Cardiac septum (tissue), 1 donor: ENCODE results near the gene LOC101059915.
A peak's percentile ranks its signal among the peaks of the same experiment; 100 is the strongest.
"Not testable (repeated sequence)": the region's sequence is repeated elsewhere in the genome, so short reads cannot be mapped to it uniquely, and the experiment has no call there.

ENCODE experiments used
- DNase-seq: peaks from one replicate; pipeline ENCODE4 v3.0.0-alpha.2; 2020; ENCODE audit warnings: low spot score
- intact Hi-C: fragments of 100-400 bp; cut with DNase I; formaldehyde crosslinking; loops from one replicate; pipeline ENCODE4 v1.14.0; 2022
- donor health status: DM: no; HTN: no; CAD: no.

Gene LOC101059915

DNA sequence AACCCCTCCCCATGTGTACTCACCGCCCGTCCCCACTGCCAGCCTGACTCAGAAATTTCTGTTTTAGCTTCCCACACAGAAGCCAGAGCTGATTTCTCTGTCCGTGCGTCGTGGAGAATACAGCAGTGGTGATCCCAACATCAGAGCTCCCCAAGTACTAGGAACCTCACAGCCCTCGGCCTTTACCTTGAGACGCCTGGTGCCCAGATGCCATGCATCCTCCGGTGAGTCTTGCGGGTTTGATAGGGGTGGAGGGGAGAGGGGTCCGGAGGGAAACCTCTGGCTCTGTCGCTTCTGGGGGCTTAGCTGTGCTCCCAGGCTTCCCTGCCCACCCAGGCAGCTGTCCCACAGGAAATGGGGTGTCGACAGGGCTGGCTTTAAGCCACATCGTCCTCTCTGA lies 2.1 kb downstream of the LOC101059915 start:
- intact Hi-C loops, result no loop called here
- DNase-seq, result peak; percentile 69

DNA sequence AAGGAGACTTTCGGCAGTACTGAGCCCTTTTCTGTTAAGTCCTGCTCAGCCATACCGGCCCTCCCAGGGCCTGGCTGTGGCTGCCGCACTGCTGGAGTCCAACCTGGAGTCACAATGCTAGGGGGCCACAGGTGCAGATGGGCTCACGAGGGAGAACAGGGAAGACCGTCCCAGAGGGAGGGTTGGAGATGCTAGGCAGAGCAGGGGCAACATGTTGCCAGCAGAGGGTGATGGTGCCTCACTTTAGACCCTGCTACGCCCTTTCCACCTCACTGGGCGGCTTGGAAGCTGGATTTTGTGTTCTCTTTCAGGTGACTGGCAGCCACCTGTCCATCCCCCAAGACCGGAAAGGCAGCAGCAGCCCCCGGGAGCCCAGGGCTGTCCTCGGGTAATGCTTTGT lies 2.6 kb downstream of the LOC101059915 start:
- intact Hi-C loops, DNase-seq: not testable (repeated sequence)

DNA sequence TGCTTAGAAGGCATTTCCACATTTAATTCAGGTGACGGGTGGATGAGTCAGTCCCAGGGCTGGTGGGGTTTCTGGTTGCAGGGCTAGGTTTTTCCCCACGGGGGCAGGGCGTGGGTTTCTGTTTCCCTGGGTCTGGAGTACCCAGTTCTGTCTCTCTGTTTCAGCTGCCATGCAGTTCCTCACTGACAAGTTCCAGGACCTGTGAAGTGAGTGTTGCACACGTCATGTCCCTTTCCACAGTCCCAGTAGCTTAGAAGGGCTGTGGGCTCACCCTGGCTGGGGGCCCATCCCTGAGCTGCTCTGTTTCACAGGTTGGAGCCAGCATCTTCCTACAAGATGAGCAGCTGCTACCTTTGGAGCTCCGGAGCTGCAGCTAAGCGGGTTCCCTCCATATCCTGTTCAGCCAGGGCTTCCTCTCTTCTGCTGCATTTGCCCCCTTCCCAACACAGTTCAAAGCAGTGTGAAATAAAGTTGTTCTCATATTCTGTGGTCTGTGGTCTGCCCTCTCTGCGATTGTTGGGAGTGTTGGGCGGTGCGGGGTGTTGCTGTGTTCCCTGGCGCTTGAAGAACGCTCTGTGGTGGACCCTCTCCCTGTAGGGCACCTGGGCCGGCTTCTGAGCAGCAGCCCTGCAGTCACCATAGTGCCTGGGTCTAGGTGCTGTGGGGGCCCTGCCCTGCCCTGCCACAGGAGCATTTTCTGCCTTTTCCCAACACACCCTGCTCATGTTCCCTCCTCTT lies 3.9 kb downstream of the LOC101059915 start:
- DNase-seq, result peak; percentile 57
- intact Hi-C loops, result no loop called here

DNA sequence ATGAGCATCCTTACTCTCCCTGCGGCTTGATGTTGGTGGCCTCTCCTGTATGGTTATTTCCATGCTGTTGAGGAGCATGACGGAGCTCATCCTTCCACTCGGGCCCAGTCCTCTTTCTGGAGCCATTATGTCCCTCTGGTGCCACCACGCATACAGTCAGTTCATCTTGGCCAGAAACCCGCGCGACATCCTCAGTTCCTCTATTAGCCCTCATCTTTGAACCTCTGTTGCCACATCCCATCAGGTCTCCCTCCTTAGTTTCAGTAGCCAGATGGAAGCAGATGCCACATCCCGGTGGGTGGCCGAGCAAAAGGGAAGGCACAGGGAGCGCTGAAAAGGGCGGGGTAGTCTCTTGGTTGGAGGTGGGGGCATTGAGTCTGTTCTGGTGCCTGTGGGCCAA lies 4.6 kb downstream of the LOC101059915 start:
- DNase-seq, result no peak

DNA sequence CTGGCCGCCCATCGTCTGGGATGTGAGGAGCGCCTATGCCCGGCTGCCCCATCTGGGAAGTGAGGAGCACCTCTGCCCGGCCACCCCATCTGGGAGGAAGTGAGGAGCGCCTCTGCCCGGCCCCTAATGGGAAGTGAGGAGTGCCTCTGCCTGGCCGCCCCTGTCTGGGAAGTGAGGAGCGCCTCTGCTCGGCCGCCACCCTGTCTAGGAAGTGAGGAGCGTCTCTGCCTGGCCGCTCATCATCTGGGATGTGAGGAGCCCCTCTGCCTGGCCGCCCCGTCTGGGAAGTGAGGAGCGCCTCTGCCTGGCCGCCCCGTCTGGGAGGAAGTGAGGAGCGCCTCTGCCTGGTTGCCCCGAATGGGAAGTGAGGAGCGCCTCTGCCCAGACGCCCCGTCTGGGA lies 8.3 kb downstream of the LOC101059915 start:
- intact Hi-C loops, DNase-seq: not testable (repeated sequence)

More for the DNA sequence above, 4.6 kb downstream of the LOC101059915 start:
- intact Hi-C loops, result no loop called here

DNA sequence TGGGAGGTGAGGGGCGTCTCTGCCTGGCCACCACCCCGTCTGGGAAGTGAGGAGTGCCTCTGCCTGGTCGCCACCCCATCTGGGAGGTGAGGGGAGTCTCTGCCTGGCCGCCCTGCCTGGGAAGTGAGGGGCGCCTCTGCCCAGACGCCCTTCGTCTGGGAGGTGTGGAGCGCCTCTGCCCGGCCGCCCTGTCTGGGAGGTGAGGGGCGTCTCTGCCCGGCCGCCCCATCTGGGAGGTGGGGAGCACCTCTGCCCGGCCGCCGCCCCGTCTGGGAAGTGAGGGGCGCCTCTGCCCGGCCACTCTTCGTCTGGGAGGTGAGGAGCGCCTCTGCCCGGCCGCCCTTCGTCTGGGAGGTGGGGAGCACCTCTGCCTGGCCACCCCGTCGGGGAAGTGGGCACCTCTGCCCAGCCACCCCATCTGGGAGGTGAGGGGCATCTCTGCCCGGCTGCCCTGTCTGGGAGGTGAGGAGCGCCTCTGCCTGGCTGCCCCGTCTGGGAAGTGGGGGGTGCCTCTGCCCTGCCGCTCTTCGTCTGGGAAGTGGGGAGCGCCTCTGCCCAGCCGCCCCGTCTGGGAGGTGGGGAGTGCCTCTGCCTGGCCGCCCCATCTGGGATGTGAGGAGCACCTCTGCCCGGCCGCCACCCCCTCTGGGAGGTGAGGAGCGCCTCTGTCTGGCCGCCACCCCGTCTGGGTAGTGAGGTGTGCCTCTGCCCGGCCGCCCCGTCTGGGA lies 8.9 kb downstream of the LOC101059915 start:
- intact Hi-C loops, result not testable (repeated sequence)
- peak; percentile 67 for DNase-seq

DNA sequence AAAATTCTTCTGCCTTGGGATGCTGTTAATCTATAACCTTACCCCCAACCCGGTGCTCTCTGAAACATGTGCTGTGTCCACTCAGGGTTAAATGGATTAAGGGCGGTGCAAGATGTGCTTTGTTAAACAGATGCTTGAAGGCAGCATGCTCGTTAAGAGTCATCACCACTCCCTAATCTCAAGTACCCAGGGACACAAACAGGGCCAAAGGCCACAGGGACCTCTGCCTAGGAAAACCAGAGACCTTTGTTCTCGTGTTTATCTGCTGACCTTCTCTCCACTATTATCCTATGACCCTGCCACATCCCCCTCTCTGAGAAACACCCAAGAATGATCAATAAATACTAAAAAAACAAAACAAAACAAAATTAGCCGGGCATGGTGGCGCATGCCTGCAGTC lies 9.8 kb downstream of the LOC101059915 start:
- intact Hi-C loops, DNase-seq: not testable (repeated sequence)

DNA sequence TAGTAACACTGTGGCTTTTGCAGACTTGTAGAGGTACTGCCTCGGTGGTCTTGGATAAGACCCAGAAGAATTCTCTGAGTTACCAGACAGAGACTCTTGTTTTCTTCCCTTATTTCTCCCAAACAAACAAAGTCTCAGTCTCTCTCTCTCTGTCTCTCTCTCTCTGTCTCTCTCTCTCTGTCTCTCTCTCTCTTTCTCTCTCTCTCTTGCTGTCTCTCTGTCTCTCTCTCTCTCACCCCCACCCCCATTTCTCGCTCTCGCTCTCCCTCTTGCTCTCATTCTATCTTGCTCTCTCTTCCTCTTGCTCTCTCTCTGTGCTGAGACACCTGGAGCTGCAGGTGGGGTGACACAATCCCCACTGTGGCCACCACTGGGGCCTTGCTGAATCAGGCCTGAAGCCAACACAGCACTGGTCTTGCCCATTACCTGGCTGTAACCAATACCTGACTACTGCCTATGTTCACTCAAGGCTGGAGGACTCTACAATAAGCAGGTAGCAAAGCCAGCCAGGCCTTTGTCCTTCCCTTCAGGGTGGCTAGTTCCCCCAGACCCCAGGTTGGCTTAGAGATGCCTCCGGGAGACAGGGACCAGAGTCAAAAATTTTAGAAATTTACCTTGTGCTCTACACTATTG lies 12.3 kb downstream of the LOC101059915 start:
- DNase-seq, result no peak
- intact Hi-C loops, result no loop called here

DNA sequence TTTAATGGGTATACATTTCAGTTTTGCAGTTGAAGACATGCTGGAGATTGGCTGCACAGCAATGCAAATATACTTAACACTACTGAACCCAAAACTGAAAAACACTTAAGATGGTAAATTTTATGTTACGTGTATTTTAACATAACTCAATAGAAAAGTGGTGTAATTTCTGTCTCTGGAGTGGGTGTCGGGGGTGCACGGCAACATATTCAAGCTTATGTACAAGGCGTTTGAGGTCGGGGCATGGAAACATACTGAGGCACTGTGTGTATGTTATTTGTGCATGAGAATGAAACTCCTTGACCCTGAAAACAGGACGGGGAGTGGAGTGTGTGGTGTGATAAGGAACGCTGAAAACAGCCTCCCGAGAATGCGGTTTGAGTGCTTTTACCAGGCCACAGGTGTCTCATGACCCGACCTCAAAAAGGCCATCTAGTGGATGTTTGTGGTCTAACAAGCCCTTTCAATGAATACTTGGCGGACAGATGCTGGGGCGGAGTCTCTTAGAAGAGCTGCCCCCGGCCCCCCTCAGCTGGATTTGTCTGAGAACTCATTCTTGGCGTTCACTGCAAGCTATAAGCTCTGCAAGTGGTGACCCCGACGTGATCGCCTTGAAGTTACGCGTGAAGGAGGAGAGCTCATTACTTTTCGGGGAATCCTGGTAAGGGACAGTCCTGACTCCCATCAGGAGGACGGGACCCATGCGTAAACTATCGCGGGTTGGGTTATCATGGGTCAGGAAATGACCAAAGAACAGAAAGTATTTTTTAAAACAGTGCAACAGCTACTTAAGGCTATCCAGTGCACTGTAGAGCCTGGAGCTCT lies 29.5 kb downstream of the LOC101059915 start:
- intact Hi-C loops, DNase-seq: not testable (repeated sequence)

DNA sequence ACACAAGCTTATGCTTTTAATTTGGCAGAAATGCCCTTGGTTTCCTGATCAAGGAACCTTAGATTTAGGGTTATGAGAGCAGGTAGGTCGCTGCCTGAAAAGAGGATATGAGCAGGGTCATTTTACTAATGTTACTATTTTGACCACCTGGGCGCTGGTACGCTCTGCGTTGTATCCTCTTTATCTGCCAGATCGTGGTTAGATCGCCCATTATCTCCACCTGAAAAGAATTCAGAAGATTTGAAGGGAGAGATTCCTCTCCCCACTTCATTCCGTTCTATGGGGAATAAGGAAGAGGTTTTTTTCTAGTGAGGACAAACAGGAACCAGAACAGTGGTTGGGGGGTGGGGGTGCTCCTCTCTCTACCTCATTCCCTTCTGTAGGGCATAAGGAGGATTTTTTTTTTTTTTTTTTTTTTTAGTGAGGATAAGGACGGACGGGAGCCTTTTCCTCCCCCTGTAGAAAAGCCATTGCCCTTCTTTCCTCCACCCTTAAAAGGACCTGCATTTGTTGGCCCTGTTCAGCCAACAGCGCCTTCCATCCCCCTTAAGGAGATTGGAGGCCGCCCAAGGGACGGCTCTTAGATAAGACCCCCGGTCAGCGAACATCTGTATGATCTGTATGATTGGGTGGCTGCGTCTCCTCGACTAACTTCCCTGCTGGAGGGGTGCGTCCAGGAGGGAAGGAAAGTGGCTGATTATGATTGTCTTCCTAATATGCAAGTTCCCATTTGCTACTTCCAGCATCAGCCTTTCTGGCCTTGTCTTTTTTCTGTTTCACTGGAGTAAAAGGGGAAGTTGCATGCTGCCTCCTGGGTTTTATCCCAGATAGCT lies 30.3 kb downstream of the LOC101059915 start:
- intact Hi-C loops, DNase-seq: not testable (repeated sequence)

DNA sequence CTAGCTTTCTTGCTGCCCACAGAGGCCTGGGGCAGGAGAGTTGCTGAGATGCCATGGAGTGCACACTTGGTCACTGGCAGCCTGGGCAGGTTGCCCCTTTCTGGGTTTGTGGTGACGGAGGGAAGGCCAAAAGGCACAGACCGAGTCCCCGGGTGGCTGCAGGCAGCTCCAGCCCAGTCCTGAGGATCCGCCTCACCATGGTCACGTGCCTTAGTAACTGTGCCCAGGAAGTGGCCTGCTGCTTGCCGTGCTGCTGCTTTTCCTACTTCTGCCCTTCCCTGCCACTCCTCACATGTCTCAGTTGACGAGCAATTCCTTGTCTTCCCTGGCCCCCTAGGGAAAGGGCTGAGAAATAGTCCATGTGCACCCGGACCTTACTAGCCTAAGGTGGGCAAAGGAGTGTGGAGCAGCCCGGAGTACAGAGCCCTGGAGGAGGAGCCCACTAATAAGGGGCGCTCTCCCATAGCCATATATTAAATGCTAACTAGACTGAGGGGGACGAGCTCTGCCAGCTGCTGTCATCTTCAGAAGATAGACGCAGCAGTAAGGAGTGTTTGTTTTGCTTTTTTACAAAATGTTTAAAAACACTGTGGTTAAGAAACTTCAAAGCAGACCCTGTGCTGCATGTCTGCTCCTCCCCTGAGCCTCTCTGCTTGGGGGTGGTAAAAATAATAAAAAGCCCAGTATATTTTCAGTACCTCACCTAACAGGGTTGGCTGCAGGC lies 31.1 kb downstream of the LOC101059915 start:
- intact Hi-C loops, DNase-seq: not testable (repeated sequence)

DNA sequence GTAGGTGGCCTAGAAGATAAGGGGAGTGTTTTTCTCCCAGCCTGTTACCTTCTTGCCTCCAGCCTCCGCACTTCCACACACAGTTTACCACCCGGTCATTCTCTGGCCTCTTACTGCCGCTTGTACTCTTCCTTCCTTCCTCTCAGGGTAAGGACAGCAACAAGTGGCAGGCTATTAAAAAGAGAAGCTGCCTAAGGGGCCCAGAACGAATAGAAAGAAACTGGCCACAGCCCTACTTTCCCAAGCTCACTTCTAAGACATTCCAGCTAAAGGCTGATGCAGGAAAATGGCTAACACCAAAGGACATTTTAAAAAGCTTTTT lies 31.6 kb downstream of the LOC101059915 start:
- DNase-seq, intact Hi-C loops: not testable (repeated sequence)

DNA sequence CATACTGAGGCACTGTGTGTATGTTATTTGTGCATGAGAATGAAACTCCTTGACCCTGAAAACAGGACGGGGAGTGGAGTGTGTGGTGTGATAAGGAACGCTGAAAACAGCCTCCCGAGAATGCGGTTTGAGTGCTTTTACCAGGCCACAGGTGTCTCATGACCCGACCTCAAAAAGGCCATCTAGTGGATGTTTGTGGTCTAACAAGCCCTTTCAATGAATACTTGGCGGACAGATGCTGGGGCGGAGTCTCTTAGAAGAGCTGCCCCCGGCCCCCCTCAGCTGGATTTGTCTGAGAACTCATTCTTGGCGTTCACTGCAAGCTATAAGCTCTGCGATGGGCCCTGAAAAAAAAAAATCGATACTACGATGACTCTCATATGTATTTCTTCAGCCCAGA lies 35.5 kb downstream of the LOC101059915 start:
- intact Hi-C loops, DNase-seq: not testable (repeated sequence)

DNA sequence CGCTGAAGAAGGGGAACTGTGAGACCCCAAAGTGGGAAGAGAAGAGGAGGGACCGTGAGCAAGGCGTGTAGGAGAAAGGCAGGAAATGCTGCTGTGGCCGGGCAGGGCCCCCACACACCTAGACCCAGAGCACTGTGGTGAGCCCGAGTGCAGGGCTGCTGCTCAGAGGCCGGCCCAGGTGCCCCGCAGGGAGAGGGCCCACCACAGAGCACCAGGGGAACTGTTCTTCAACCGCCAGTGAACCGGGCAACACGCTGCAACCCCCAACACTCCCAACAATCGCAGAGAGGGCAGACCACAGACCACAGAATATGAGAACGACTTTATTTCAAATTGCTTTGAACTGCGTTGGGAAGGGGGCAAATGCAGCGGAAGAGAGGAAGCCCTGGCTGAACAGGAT lies 46.7 kb downstream of the LOC101059915 start:
- DNase-seq, intact Hi-C loops: not testable (repeated sequence)

DNA sequence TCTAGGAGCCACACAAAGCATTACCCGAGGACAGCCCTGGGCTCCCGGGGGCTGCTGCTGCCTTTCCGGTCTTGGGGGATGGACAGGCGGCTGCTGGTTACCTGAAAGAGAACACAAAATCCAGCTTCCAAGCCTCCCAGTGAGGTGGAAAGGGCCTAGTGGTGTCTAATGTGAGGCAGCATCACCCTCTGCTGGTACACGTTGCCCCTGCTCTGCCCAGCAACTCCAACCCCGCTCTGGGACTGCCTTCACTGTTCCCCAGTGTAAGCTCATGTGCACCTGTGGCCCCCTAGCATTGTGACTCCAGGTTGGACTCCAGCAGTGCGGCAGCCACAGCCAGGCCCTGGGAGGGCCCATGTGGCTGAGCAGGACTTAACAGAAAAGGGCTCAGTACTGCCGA lies 48.2 kb downstream of the LOC101059915 start:
- DNase-seq, intact Hi-C loops: not testable (repeated sequence)

DNA sequence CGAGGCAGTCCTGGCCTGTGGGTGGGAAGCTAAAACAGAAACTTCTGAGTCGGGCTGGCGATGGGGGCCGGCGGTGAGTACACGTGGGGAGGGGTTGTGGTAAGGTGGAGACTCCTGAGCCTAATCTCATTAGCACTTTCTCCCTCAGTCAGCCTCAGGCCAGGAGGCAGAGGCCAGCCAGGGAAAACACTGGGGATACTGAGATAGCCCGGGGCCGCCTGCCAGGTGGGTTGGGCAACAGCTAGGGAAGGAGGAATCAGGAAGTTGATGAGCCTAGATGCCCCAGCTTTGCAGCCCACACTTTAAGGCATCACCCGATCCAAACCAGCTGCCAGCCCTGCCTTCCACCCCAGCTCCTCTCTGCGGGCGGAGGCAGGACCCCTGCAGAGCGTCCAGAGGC lies 49.0 kb downstream of the LOC101059915 start:
- intact Hi-C loops, DNase-seq: not testable (repeated sequence)

DNA sequence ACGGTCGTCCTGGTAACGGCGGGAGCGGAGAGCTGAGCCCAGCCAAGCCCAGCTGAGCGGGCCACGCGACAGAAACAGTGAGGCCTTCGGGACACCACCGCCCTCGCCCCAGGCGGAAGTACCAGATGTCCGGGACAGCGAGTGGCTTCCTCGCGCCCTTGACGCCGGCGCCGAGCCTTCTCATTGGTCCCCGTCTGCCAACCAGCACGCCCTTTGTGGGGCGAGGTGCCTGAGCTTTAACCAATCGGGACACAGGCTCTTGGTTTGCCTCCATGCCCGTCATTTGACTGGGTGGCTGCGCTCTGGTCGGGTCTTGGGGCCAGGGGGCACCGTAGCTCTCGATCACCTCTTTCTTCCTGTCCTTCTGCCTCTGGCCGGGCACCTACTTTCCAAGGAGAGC lies 50.8 kb downstream of the LOC101059915 start, which contains the start of gene CXorf49:
Gene CXorf49, minus strand, starts transcription at position 101 of the 400 bp plus-strand sequence. CDS start 134 bp downstream, outside the sequence.
- intact Hi-C loops, DNase-seq: not testable (repeated sequence)

DNA sequence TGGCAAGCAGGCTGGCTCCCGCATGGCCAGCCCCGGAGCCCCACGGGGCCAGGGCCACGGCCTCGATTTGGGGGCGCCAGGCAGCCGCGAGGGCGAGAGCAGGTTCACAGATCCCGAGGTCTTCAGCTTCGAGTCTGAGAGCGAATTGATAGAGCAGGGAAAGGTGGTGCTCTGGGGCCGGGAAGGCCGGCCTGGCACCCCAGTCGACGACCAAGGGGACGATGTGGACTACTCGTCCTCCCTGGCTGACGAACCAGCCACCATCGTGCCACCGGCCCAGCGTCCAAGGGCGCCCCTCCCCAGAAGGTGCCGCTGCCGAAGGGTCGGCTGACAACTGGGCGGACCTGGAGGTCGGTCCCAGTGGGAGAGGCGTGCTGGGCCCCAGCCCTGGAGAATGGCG lies 51.8 kb downstream of the LOC101059915 start:
- intact Hi-C loops, DNase-seq: not testable (repeated sequence)
